OCI-LY1 (cell line): ENCODE results near the gene TMEM240.
"Not testable (repeated sequence)": the region's sequence is repeated elsewhere in the genome, so short reads cannot be mapped to it uniquely, and the experiment has no call there.

ENCODE experiments used
- EZH2 ChIP-seq: fragments of 200-600 bp; sonication (generic), shearing (Covaris generic); IDR thresholded peaks from 2 replicates; pipeline ENCODE4 v1.8.0; 2017; ENCODE audit warnings: borderline replicate concordance, mixed run types, mild to moderate bottlenecking, antibody characterized with exemption, low read length, moderate library complexity, mixed read lengths
- TF ChIP-seq, protein P1 (sequence below): fragments of 200-600 bp; sonication (generic), shearing (Covaris generic); IDR thresholded peaks from 2 replicates; pipeline ENCODE4 v1.5.1; 2017; ENCODE audit warnings: mild to moderate bottlenecking, antibody characterized with exemption, low read length, moderate library complexity, mixed read lengths

DNA sequence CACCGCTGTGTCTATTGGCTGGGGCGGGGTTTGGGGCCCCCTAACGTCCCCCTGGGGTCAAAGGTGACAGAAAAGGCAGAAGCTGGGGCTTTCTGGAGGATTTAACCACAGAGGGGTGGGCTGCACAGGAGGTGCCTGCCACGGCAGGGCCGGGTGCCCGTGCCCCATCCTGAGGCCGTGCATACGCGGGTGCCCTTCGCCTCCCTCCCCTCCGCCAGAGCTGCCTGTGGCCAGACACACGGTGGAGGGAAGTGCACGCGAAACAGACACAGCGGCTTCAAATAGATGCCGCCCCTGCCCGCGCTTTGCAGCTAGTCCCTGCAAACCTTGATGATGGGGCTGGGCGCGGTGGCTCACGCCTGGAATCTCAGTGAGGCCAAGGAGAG lies 31.0 kb downstream of the TMEM240 start:
- TF ChIP-seq, protein P1, sequence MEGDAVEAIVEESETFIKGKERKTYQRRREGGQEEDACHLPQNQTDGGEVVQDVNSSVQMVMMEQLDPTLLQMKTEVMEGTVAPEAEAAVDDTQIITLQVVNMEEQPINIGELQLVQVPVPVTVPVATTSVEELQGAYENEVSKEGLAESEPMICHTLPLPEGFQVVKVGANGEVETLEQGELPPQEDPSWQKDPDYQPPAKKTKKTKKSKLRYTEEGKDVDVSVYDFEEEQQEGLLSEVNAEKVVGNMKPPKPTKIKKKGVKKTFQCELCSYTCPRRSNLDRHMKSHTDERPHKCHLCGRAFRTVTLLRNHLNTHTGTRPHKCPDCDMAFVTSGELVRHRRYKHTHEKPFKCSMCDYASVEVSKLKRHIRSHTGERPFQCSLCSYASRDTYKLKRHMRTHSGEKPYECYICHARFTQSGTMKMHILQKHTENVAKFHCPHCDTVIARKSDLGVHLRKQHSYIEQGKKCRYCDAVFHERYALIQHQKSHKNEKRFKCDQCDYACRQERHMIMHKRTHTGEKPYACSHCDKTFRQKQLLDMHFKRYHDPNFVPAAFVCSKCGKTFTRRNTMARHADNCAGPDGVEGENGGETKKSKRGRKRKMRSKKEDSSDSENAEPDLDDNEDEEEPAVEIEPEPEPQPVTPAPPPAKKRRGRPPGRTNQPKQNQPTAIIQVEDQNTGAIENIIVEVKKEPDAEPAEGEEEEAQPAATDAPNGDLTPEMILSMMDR: not testable (repeated sequence)
- TF ChIP-seq EZH2: not testable (repeated sequence)
